Left cardiac atrium (tissue), 4 donors: Measurements from ENCODE around the gene EHF. TPM values are rescaled to one million over a fixed set of nuclear protein-coding genes. Genes with fewer than 3 reads are reported as not detected.
A peak's percentile ranks its signal among the peaks of the same experiment; 100 is the strongest.

Source experiments
- ATAC-seq, 2 donors: fragments of 200-7000 bp; cut with Tn5 transposase; one replicate each; pipeline ENCODE4 v1.9.1; 2020; ENCODE audit warnings: mild to moderate bottlenecking in 2 of 2, moderate library complexity in 2 of 2
- DNase-seq: peaks from one replicate; pipeline ENCODE4 v3.0.0-alpha.2; 2020
- intact Hi-C, 2 donors: fragments of 100-400 bp; cut with DNase I; formaldehyde crosslinking; loops; one replicate each; pipeline versions ENCODE4 v1.14.1 to v1.15.1; 2022 to 2023
- total RNA-seq, 2 donors: library from RNA; stranded (reverse); fragmentation: NEBNext Ultra II Directional; extraction: Animal tissue kit (Norgen Biotek cat#: 25700); gene quantifications; one replicate each; pipeline ENCODE4 v1.2.1, GENCODE V29; 2021
- donor health status: DM: no; HTN: yes; CAD: no.
- donor health status: DM: no; HTN: yes; CAD: no; lungs with severe emphysema.
- donor health status: DM: yes; HTN: yes; CAD: no.
- donor health status: Dilated cardiomyopathy.

Gene EHF
- total RNA-seq, 2 donors from 2014 or later = 0.65 to 0.82 TPM

DNA sequence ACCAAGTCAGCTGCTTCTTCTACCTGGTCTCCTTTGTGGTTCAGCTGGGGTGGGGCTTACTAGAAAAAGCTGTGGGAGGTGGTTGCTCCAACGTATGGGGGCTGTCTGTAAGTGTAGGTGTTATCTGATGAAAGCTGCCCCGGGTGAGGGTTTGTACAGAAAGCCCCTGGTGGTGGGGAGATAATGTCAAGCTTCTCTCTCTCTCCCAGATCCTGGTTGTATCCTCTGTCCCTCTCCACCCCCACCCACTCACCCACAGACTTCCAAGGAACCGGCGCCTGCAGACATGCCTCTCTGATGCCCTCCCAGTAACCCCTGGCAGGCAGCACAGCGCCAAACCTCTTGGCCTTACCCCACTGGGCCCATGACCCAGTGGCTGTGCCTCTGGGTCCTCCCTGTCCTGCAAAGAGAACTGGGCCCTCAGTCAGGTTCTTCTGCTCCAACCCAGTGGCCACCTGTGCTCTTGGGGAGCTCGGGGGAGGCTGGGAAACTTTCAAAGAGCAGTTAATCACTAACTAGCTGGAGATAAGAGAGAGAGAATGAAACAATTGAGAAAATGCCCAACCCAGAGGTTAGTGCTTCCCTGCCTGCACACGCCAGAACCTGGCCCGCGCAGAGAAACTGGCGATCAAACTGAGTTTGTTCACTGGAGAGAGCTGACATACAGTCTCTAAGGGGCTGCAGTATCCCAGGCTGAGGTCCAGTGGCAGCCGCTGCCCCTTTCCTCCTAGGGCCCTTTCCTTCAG lies 20.4 kb upstream of the EHF start:
- DNase-seq (no peak), ATAC-seq (peak; percentile 71 to 74)
- intact Hi-C loops = no loop called here

DNA sequence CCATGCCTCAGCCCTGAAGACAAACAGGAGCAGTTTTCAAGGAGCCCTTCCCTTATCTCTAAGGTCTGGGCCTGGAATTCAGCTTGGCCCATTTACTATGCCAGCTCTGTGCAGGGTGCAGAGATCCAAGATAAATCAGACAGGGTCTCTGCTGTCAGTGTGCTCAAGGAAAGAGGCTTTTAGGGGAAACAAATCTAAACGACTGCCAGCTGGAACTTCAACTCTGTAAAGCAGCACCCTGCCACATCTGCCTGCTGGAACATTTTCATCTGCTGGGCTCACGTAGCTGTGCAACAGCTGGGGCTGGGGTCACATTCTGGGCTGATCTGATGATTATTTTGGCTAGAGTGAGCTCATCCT lies 19.8 kb upstream of the EHF start:
- ATAC-seq = peak; percentile 11 to 31
- no peak for DNase-seq
- intact Hi-C loops = no loop called here

DNA sequence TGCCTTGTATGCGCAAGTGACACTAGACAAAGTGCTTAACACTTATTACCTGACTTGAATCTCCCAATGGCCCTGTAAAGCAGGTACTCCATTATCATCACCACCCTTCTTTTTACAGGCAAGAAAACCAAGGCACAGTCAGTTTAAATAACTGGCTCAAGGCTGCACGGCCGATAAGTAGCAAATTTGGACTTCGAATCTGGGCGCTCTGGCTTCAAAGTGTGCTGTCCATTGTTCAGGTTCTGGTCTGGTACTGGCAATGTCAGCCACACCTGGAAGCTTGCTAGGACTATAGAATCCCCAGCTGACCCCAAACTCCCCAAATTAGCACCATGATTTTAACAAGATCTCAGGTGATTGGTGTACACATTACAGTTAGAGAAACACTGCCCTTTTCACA lies 19.3 kb upstream of the EHF start:
- no peak for ATAC-seq

DNA sequence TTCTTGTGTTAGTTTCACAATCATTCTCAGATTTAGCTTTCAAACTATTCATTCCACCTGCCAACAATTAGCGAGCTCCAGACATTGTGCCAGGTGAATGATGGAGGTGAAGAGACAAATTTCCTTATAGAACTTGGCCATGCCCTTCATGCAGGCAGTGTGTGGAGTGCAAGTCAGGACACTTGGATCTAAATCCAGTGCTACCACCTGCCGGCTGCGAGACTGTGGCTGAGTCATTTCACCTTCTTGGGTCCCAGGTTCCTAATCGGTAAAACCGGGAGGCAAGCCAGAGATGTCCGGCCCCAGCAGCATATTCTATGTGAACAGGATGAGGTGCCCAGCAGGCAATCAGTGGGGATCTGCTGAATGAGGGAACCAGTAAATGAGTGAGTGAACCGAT lies 18.6 kb upstream of the EHF start:
- intact Hi-C loops = no loop called here
- DNase-seq (no peak), ATAC-seq (no peak)

More for the DNA sequence above, 19.3 kb upstream of the EHF start:
- DNase-seq = no peak
- intact Hi-C loops = no loop called here

DNA sequence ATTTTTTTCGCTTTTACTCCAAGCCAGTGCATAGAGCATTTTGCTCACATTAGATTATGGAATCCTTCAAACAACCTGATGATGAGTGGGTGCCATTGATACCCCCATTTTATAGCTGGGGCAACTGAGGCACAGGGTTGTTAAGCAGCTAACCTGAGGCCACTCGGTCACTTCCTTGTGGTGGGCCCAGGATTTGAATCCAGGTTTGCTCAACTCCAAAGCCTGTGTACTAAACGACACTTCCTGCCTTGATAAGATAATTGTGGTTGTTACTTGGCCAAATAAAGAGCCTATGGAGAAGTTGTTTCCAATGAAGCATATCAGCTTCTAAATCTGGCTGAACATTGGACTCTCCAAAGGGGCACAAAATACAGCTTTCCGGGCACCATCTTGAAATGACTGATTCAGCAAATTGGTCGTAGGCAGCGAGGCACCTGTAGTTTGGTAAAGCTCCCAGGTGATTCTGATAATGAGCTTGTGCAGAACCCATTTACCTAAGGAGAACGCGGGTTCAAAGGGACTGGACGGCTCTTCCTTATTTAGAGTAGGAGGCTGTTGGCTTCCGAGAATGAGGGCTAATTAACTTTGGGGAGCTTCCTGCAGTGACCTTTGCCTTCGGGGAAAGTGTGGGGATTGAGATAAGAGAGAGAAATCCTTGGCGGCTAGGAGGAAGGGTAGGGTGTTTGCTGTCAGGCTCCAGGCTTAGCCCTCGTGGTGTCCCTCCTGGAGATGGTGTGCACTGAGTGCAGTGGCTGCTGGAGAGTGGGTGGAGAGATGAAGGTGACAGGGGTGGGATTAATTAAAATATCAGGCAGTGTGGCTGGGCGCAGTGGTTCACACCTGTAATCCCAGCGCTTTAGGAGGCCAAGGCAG lies 17.5 kb upstream of the EHF start:
- ATAC-seq (no peak), DNase-seq (no peak)
- intact Hi-C loops = no loop called here

DNA sequence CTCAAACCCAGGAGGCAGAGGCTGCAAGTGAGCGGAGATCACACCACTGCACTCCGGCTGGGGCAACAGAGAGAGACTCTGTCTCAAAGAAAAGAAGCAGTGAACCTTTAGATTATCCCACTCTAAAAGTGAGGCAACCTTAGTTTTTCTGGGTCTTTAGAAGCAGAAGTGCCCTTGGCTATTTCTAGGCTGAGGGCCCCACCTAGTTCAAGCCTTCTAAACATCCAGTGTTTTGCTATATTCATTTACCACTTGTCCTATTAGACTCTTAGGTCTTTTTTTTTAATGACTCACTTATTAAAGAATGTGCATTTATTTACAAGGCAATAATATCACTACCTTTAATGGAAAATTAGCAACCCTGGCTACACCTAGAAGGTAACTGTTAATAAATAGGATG lies 16.7 kb upstream of the EHF start:
- intact Hi-C loops = no loop called here
- ATAC-seq = no peak
- DNase-seq = no peak

DNA sequence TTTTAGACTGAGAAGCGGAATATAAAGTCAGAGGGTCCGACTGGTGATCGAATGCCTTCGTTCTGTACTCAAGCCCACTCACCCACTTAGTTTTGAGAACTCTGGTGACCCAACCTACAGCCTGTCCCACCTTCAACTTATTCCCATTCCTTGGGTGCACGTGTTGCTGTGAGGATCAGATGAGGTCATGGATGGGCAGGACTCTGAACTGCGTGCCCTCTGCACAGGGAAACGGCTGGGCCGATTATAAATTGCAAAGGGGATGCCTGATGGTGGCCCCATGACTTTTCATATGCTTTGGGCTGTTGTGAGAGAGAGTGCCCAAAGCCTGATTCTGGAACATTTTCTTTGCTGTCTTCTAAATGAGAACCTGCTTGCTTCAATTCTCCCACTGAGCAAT lies 16.0 kb upstream of the EHF start:
- no peak for DNase-seq
- no peak for ATAC-seq
- intact Hi-C loops = no loop called here

DNA sequence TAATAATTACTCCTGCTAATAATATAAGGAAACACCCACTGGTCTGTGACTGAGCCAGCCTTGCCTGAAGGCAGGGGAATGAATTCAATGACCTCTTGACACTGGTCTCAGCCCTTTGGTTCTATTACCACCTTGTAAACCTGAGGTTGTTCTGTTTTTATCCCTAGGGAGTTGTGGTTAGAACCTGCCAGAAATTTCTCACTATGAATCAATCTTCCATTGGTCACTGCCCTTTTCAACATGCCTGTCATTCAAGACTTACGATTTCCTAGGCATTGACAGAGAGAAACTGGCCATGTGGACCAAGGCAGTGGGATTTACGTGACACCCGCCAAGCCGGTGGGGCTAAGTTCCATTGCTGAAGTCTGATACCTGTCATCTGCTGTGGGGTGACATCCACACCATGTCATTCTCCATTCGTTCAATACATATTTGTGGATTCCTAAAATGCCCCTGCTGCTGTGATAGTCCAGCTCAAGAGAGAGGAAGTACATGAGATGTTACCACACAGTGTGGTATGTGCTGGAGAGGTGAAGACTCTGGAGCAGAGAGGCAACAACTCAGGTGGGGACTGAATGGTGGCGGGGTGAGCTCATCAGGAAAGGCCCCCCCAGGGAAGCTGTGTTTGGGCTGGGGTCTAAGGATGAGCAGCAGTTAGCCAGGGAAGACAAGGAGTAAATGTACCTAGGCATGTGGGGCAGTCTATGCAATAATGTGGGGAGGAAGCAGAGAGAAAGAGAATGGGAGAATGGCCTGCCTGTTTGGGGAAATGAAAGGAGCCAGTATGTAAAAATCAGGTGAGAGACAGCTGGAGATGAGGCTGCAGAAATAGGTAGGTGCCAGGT lies 15.2 kb upstream of the EHF start:
- intact Hi-C loops = no loop called here

DNA sequence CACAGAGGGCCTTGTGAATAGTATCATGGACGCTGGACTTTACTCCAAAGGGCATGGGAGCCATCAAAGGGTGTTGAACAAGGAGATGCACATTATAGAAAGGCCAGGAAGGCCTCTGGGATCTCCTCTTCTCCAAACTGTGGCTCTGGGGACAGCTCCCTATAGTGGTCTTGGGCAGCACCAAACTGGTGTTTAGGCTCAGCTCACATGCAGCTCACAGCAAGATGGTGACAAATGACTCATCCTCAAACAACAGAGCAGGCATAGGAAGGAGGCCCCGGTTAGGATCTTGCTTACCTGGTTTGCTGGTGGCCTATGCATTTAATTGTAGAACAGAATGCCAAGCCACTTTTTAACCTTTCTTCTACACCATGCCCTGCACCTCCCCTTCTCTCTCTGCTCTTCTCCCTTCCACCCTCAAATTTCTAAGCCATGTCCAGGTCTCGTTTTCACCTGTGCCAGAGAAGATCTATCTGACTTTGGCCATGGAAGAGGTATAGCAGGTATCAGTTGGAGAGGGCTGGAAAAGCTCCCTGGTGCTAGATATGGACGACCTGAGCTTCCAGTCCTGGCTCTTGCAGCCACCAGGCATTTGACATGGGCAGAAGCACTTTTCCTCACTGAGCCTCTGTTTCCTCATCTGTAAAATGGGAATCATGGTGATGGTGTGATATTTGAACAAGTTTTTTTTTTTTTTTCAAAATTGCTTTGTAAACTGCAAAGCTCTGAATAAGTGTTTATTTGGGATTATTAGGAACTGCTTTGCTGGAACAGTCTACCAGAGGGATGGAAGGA lies 14.4 kb upstream of the EHF start:
- no peak for DNase-seq
- intact Hi-C loops = no loop called here
- no peak for ATAC-seq

More for the DNA sequence above, 15.2 kb upstream of the EHF start:
- no peak for DNase-seq
- no peak for ATAC-seq

DNA sequence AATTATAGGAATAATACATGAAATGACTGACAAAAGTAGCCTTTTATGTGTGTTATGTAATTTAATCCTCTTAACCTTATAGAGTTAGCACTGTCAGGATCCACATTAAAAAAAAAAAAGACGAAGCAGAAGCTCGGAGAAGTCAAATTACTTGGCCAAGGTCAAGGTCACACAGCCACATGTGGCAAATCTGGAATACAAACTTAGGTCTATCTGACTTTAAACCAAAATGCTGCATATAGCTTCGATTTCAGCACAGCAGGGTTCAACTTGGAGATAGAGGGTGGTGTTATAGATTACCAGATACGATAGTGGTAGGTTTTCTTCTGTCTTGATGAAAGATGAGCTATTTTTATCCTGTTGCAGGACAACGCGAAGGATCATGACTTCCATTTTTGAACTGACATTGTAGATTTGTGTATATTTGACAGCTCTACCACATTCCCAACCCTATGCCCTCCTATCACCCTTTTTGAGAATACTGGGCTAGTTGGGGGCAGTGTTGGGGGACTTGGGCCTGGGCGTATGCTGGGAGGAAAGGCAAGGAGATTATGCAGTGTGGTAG lies 11.6 kb upstream of the EHF start:
- no peak for DNase-seq
- no peak for ATAC-seq
- intact Hi-C loops = no loop called here

DNA sequence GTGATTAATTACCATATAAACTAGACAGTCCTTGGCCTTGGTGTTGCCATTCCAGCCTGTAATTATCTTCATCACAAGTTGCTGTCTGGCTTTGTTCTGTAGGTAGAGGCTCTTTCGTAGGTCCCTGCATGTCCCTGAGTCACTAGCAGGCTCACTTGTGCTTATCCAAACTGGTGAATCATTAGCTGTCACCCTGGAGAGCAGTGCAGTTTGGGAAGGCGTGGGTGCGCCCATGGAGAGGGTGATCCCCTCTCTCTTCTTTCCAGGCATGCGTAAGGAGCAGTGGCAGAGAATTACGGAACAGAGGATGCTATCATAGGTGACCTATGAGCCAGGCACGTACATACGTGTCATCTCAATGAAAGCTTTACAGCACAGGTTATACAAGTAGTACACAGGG lies 11.0 kb upstream of the EHF start:
- ATAC-seq (peak in 1 of 2 donors; percentile 41), DNase-seq (no peak)
- intact Hi-C loops = no loop called here

DNA sequence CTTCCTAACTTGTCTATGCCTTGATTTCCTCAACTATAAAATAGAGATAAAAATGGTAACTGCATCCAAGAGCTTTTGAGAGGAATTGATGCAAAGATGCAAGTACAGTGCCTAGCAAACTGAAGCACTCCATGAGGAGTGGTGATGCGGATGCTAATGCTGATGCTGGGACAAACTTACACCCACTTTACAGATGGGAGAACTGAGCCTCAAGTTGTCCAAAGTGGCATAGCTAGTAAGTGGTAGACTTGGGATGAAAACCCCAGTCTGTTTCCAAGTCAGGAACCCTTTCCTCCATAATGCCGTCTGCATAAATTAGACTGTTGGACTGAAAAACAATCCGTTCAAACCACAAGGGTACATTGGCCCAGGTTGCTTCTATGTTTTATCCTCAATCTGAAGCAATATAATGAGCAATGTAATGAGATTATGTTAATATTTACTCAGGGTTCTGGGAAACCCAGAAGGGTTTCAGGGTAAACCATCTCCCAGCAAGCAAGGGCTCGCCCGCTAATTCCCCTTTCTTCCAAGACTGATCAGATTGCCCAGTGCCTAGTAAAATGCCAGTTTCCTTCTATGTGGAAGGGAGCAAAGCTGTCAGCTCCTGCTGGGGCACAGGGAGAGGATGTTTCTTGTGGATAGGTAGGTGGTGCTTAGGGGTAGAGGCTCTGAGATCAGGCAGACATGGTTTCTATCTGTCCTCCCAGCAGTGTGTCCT lies 10.4 kb upstream of the EHF start:
- ATAC-seq (no peak), DNase-seq (no peak)
- intact Hi-C loops = no loop called here

DNA sequence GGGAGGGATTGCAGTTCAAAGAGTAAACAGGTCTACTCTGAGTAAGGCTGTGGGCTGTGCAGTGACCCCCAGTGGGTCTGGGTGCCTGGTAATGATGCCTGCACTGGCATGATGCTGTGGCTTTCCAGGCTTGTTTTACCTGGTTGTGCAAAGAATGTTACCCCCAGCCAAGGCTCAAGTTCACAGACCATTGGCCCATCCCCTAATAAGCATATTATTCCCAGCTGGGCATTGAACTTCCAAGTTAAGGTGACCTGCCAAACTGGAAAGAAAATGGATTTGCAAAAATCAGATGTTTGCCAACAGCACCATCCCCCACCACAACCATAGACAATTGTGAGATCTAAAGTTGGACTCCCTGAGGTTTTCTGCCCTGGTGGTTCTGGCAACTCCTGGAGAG lies 7.9 kb upstream of the EHF start:
- DNase-seq = no peak
- intact Hi-C loops = no loop called here
- ATAC-seq = peak in 1 of 2 donors; percentile 14

DNA sequence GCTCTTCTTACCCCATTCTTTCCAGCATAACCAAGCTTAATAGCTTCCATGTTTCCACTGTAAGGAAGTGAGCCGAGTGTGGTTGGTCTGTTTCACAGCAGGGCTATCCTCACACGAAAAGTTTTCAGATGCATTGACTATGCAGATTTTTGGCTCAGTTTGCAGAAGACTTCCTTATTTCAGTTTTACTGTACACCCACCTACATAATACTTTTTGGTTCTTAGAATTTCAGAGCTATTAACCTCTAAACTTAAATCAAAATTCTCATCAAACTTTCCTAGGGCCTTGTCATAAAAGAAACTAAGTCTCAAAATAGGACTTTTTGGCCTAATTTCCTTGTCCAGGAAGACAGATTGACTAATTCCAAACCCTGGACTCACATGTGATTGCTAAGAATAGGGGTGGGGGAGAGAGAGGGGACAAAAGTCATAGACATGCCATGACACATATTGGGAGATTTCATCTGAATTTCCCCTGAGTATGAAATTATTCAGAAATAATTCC lies 7.3 kb upstream of the EHF start:
- intact Hi-C loops = no loop called here
- DNase-seq (no peak), ATAC-seq (peak in 1 of 2 donors; percentile 33)

DNA sequence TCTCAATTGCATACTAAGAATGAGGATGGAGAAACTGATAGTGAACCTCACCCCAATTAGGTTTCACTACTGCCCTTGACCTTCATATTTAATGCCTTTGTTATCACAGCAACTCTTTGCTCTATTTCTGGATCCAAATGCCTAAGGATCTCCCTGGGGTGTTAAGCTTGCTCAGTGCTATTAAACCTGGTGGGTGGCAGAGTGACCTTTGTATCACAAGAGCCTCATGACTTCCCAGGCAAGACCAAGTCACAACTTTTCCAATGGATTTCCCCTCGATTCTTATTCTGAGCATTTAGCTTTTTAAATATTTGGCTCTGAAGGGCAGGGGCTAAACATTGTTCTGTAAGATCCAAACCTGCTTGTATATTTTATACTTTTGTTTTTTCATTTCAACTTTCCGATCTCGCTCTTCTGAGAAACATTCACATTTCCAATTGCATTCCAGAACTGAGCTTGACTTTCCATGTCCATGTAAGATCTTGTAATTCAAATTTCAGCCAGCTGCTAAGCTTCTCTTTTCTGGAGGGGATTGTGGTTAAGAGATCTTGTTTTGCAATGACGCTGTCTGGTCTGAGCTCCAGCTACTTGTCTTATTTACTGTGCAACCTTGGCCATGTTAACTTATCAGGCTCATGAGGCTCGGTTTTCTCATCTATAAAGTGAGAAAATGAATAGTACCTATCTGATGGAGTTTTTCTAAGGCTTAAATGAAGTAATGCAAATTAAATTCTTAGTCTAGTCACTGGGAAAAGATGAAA lies 6.4 kb upstream of the EHF start:
- DNase-seq = no peak
- ATAC-seq = peak; percentile 72 to 73
- intact Hi-C loops = no loop called here

DNA sequence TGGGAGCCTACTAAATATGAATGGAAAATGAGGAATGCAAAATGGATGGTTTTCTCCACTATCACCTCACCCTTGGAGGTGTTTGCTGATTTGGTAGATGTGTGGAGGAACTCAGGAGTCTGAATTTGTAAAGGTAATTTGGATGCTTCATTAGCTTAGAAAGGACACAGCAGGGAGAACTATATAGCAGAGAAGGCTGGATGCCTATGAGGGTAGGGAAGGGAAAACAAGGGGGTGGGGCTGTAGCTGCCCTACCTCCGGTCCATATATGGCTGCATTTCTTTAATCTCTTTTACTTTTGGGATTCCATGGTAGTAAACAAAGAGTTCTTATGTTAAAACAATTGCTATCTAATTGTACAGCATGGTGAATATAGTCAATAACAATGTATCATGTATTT lies 4.8 kb upstream of the EHF start:
- ATAC-seq = no peak
- no peak for DNase-seq
- intact Hi-C loops = no loop called here

DNA sequence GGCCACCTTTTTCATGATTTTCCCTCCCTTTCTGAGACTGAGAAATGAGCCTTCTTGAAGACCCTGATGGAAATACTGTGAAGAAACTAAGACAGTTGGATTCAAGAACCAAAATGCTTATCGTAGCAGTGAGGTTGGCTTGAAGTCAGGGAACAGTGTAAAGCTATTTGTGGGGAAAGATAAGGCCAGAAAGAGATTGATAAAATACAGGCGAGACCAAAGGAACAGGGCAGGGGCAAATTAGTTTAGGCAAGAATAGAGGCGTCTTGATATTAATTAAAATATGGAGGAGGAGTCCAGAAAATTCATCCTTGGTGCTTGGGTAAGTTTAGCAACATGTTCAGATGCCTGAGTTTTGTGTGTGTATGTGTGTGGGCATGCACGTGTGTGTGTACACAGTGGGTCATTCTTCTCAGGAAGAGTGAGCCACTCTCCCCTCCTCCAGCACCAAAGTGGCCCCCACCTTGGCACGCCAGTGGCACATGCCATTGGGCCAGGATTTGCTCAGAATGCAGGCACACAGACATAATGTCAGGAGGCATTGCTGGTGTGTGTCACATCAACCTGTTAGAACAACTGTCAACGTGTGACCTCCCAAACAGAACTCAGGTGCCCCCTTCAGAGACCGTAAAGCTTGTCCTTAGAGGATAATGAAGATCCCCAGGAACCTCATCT lies 3.9 kb upstream of the EHF start:
- ATAC-seq (peak; percentile 22 to 35), DNase-seq (no peak)
- intact Hi-C loops = no loop called here
